A204.1 (cell line): ENCODE data around the gene RRP8.

Source experiments
- FAIRE-seq: peaks from 2 replicates; lab custom pipeline; 2012; peaks lifted over from hg19 to GRCh38; lab: Jason Lieb, UNC

Gene RRP8

DNA sequence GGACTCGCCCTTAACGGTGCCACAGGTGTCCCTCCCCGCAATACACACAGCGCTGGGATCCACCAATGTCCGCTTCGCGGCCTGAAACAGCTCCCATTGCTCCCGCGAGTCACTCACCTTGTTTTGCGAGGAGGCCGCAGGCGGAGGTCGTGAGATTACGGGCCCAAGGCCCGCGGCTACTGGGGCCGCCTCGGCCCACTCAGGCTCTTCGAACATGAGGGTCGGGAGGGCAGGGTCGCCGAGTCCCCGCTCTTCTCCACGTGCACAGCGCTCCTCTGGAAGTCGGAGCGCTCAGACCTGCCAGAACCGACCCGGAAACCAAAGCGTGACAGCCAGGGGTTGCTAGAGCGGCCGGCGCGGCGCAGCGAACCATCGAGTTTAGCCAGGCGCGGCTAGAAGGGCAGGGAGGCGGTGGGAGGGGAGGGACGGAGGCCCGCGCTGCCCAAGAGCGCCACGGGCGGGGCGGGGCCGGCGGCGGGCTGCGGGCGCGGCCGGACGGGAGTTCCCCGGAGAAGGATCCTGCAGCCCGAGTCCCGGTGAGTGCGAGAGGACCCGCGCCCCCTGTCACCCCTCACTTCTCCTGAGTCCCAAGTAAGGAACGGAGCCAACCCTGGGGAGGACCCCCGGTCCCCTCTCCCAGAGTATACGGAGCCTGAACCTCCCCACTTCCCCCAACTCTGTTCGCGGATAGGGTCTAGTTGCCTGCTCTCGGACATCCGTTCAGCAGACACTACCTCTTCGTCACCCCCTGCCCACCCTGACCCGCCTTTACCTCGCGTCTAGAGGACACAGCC is at the start of gene RRP8, which contains the start of gene ILK:
Gene RRP8, minus strand, starts transcription at position 330 of the 794 bp plus-strand sequence. Its CDS starts 114 bp downstream, at position 216.
Gene ILK, plus strand, starts transcription at position 488 of the 794 bp plus-strand sequence. CDS start 498 bp downstream, outside the sequence.
- FAIRE-seq = no peak

- FAIRE-seq = no peak
These were observed 49.7 kb upstream of the RRP8 start for GRCh38 chr11:6653097-6653496.

- no peak for FAIRE-seq
These were observed 48.8 kb upstream of the RRP8 start for GRCh38 chr11:6652182-6652581.

DNA sequence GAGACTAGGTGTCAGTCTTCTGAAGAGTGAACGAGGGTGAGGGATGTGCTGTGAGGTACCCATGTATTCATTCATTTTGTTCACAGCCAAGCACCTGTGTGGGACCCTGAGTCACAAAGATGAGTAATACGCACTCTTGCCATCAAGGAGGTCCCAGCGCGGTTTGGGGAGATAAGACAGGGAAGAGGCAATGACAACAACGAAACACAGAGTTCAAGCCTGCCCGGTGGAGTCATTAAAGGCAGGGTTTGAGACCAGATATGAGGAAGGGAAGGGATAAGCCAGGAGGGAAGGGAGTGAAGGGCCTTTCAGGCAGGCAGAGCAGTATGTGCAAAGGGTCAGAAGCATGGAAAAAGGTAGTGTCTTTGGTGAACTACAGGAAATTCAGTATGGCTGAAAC is 47.6 kb upstream of the RRP8 start:
- FAIRE-seq = no peak

DNA sequence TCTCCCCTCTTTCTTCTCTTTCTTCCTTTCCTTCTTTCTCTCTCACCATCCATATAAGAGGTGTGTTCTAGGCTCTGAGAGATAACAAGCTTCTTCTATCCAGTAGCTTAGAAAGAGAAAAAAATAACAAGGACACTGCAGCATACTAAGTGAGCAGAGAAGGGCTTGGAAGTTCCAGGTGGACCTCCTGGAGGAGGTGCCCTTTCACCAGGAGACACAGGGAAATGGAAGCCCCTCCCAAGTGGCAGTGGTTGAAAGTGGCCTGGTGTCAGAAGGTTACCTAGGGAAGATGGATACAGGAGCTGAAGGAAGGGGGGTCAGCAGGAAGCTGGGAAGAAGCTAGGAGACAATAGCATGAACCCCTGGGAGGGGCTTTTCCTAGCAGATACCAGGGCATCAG is 46.7 kb upstream of the RRP8 start:
- FAIRE-seq = no peak

DNA sequence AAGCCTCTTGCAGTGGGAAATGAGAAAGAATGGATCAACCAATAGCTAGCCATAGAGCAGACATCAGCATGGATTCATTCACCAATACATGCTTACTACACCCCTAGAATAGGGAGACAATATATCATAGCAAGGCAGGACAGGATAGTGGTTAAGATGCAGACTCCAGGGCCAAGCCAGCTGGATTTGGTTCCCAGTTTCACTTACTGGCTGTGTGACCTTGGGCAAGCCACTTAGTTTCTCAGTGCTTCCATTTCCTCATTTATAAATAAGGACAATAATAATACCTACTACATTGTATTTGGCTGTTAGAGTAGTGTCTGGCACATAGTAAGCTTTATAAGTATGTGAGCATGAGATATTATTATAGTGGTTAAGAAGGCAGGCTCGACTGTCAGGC is 45.1 kb upstream of the RRP8 start:
- FAIRE-seq = no peak

DNA sequence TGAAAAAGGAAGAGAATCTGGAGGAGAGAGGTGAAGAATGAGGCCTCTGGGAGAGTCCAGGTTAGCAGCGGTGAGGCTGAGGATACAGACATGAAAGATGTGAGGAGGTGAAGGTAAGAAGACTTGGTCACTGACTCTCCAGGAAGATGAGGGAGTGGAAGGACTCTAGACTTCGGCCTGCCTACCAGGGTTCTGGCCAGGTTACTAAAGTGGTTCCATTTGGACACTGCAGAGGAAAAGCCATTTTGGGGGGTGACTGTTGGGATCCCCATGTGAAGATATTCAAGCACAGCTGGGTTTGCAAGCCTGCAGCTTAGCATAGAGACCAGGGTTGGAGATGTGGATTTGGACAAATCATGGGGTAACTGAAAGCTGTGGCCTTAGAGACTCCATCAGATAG is 44.4 kb upstream of the RRP8 start:
- FAIRE-seq = no peak

DNA sequence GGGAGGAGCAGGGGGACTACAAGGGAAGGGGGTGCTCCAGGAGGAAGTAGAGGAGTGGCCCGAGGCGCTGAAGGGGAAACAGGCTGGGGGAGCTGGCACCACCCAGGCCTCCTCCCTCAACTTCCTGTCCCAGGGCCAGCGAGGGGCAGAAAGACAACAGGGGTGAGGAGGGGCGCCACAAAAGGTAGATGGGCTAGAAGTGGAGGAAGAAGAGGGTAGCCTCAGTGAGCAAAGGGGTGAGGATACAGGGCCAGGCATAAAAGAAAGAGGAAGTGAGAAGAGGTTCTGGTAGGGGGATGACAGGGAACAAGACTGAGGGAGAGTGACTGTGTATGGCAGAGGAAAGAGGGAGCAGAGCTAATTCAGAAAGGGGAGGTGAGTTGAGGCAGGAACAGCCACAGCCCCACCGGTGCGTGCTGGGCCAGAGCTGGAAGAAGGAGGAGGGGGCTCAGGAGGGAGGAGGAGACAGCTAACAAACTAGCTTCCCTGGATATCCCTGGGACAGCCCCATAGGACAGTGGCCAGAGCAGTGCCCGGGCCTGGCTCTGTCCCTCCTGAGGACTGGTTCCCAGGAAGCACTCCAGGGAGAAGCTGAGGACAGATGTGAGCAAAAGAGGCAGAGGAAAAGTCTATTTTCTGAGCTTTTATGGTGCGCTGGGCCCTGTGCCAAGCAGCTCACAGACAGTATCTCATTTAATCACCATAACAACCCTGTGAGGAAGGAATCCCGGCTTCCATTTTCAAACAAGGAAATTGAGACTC is 43.7 kb upstream of the RRP8 start:
- no peak for FAIRE-seq

GRCh38 chr11:6646576-6646917 is 43.1 kb upstream of the RRP8 start:
- no peak for FAIRE-seq

DNA sequence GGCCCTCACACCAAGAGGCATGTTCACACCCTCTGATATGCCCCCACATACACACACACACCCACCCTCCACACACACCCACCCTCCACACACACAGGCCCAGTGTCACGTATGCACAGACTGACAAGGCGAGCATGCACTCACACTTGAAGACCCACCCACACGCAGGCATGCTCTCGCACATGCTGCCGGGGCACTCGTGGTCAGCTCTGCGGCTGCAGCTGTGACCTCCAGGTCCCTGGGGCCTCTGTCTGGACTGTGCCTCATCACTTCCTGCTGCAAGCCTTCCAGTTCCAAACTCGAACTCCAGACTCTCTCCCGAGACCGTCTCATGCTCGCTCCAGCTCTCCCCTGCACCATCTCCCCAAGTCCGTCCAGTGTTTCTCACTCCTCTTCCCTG is 42.7 kb upstream of the RRP8 start:
- no peak for FAIRE-seq

GRCh38 chr11:6642957-6643356 is 39.5 kb upstream of the RRP8 start:
- no peak for FAIRE-seq

- no peak for FAIRE-seq
These were observed 37.7 kb upstream of the RRP8 start for GRCh38 chr11:6640985-6641701.

- no peak for FAIRE-seq
These were observed 36.9 kb upstream of the RRP8 start for GRCh38 chr11:6640036-6640984.

- no peak for FAIRE-seq
These were observed 35.0 kb upstream of the RRP8 start for GRCh38 chr11:6638429-6638828.

GRCh38 chr11:6637871-6638270 is 34.5 kb upstream of the RRP8 start:
- FAIRE-seq = no peak

DNA sequence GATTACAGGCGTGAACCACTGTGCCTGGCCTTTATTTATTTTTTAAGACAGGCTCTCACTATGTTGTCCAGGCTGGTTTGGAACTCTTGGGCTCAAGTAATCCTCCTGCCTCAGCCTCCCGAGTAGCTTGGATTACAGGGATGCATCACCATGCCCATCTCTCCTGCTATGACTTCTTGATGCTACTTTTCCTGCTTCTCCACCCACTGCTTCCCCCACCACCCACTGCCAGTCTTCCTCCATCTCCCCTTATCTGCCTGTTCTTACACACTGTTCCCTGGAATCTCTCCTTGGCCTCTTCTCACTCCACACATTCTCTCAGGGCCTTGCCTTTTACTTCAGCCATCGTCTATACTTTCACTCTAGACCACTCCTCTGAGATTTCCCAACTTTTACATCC is 33.1 kb upstream of the RRP8 start:
- FAIRE-seq = no peak

DNA sequence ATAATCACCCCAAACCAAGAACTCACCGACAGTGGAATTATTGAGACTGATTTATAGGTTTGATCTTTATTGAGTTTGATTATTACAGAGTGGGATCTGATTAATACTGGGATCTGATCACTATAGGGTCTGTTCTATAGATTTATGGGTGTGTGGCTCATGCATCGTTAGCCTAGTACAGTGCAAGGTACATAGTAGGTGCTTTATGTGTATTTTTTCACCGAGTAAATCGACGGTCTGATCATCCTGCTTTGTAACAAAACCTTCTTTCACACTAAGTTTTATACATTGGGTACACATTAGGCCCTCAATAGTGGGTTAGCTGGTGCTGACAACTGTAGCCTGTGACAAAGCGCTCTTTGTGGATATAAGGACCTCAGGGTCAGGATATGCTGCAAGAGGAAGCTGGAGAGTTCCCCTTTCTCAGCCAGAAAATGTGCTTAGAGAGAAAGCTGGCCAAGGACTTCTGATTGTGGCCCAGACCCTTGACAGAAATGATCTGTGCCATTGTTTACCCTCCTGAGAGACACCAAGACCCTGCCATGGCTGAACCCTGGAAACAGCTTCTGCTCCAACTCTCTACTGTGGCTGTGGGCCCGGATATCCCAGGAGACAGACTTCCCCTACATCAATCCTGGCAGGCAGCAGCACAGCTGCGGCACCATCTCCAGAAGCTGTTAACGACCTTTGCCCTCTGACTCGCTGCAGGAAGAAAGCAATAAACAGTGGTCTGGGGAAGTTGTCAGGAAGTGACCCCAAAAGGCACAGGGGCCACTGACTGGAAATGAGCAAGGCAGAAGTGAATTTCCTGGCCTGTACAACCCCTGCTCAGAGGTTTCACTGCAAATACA is 31.9 kb upstream of the RRP8 start:
- no peak for FAIRE-seq

GRCh38 chr11:6634534-6634933 is 31.1 kb upstream of the RRP8 start:
- FAIRE-seq = no peak

DNA sequence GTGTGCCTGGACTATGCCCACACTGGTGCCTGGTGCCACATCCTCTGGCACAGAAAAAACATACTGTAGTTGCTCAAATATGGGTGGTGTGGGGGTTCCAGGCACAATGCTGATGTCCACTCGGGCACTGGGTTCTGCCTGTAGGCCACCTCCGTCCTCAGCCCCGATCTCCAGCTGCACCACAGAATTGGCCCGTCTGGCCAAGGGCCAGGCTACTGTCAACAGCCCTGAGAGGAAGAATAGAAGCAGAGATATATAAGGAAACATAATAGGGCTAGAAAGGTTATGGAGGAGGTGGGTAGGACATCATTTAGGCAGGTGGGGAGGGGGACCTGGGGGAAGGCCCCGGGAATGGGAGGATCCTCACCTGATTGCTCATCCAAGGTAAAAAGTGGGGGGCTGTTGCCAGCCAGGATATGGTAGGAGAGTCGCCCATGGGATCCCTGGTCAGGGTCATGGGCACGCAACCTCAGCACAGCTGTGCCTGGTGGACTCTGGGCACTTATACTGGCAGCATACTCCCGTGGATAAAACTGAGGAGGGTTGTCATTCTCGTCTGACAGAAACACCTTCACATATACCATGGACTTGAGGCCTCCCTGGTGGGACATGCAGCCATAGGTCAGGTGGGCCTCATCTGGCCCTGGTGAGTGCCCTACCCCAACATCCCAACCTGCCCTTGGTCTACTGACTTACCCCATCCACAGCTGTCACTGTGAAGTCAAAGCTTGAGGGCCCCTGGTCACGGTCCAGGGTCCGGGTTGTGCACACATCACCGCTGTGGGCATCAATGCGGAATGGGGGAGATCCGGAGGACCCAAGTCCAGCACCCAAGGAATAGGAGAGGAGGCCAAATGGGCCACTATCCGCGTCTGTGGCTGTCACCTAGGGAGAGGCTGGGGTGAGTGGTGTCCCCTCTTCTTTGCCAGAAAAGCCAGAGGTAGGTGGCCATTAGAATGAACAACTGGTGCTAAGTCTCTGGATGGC is 30.3 kb upstream of the RRP8 start:
- no peak for FAIRE-seq
